ENCODE results near the gene ADAMTSL1.

- TF ChIP-seq CTCF (IDR thresholded peaks at IDR 0.05; ENCODE audit: insufficient read depth, low read depth, low read length), result no peak
- TF ChIP-seq EZH2 (IDR thresholded peaks at IDR 0.05; ENCODE audit: insufficient read depth, low read length), result no peak
Observed at GRCh38 chr9:18821788-18822187, 347.8 kb downstream of the ADAMTSL1 start.

Data from astrocyte (in vitro differentiated cells and primary cell).